Neural crest cell (in vitro differentiated cells): ENCODE results near the gene PPP2R1B. TPM values are rescaled to one million over a fixed set of nuclear protein-coding genes. Genes with fewer than 3 reads are reported as not detected.

Experiments used
- DNase-seq: peaks from one replicate; pipeline ENCODE4 v3.0.0; 2021; ENCODE audit warnings: low read depth, mixed read lengths, low spot score
- H3K27ac Mint-ChIP-seq: one replicate; pipeline ENCODE4 v1.8.0; 2021; ENCODE audit warnings: mild to moderate bottlenecking, mixed read lengths; ENCODE audit not compliant: unreplicated experiment
- H3K27me3 Mint-ChIP-seq: 2 replicates; pipeline ENCODE4 v1.8.0; 2021; ENCODE audit warnings: low read depth, mild to moderate bottlenecking, mixed read lengths
- H3K36me3 Mint-ChIP-seq: 2 replicates; pipeline ENCODE4 v1.8.0; 2021; ENCODE audit warnings: low read depth, mild to moderate bottlenecking, mixed read lengths
- H3K4me1 Mint-ChIP-seq: 2 replicates; pipeline ENCODE4 v1.8.0; 2021; ENCODE audit warnings: mixed read lengths
- H3K4me3 Mint-ChIP-seq: one replicate; pipeline ENCODE4 v1.8.0; 2021; ENCODE audit warnings: mild to moderate bottlenecking, mixed read lengths
- H3K9me3 Mint-ChIP-seq: 2 replicates; pipeline ENCODE4 v1.8.0; 2021; ENCODE audit warnings: mixed read lengths
- CTCF ChIP-seq: fragments of 200-600 bp; sonication (generic); conservative IDR thresholded peaks from 2 replicates; pipeline ENCODE4 v1.5.0; 2021; ENCODE audit warnings: antibody characterized with exemption, mild to moderate bottlenecking
- total RNA-seq: library from RNA; stranded (reverse); gene quantifications from 2 replicates; pipeline ENCODE4 v1.2.1, GENCODE V29; 2021

PPP2R1B gene
- total RNA-seq, 1 donor from 2014 or later = 80.4 TPM

- TF ChIP-seq CTCF = no peak
- DNase-seq = no peak
- Mint-ChIP-seq H3K4me3 (no peak overlapping the region), H3K9me3 (no peaks in the 10 kb centered on the region), H3K36me3 (peaks cover 3% of the 10 kb centered on the region), H3K27me3 (no peaks in the 10 kb centered on the region), H3K27ac (no peak overlapping the region), H3K4me1 (no peaks in the 10 kb centered on the region)
These were observed 16.0 kb upstream of the PPP2R1B start for GRCh38 chr11:111782109-111782741.

GRCh38 chr11:111779118-111779517 is 12.9 kb upstream of the PPP2R1B start:
- no peaks in the 10 kb centered on the region for H3K36me3 Mint-ChIP-seq

GRCh38 chr11:111778047-111778558 is 11.9 kb upstream of the PPP2R1B start:
- Mint-ChIP-seq H3K27ac (peak overlapping the region; percentile 11), H3K27me3 (no peaks in the 10 kb centered on the region), H3K9me3 (no peaks in the 10 kb centered on the region), H3K4me3 (no peak overlapping the region), H3K36me3 (no peaks in the 10 kb centered on the region), H3K4me1 (no peaks in the 10 kb centered on the region)
- no peak for DNase-seq
- TF ChIP-seq CTCF = no peak

More at GRCh38 chr11:111779118-111779517, 12.9 kb upstream of the PPP2R1B start:
- Mint-ChIP-seq H3K4me3 (no peak overlapping the region), H3K9me3 (no peaks in the 10 kb centered on the region), H3K4me1 (no peaks in the 10 kb centered on the region), H3K27me3 (no peaks in the 10 kb centered on the region), H3K27ac (no peak overlapping the region)
- TF ChIP-seq CTCF = no peak
- no peak for DNase-seq

GRCh38 chr11:111777094-111778046 is 11.2 kb upstream of the PPP2R1B start:
- no peak overlapping the region for H3K4me3 Mint-ChIP-seq
- peak; percentile 89 for TF ChIP-seq CTCF
- H3K36me3 Mint-ChIP-seq = no peaks in the 10 kb centered on the region
- no peak overlapping the region for H3K27ac Mint-ChIP-seq
- H3K4me1 Mint-ChIP-seq = no peaks in the 10 kb centered on the region
- H3K9me3 Mint-ChIP-seq = no peaks in the 10 kb centered on the region
- DNase-seq = no peak
- no peaks in the 10 kb centered on the region for H3K27me3 Mint-ChIP-seq

- no peak for DNase-seq
- Mint-ChIP-seq H3K9me3 (no peaks in the 10 kb centered on the region), H3K4me1 (no peaks in the 10 kb centered on the region), H3K36me3 (no peaks in the 10 kb centered on the region), H3K27ac (peak overlapping the region; percentile 39), H3K27me3 (no peaks in the 10 kb centered on the region), H3K4me3 (no peak overlapping the region)
- TF ChIP-seq CTCF = no peak
These were observed 10.4 kb upstream of the PPP2R1B start for GRCh38 chr11:111776398-111777093.
